Measurements from ENCODE around the gene LINGO3.
"Not testable (repeated sequence)": the region's sequence is repeated elsewhere in the genome, so short reads cannot be mapped to it uniquely, and the experiment has no call there.

LINGO3 gene

DNA sequence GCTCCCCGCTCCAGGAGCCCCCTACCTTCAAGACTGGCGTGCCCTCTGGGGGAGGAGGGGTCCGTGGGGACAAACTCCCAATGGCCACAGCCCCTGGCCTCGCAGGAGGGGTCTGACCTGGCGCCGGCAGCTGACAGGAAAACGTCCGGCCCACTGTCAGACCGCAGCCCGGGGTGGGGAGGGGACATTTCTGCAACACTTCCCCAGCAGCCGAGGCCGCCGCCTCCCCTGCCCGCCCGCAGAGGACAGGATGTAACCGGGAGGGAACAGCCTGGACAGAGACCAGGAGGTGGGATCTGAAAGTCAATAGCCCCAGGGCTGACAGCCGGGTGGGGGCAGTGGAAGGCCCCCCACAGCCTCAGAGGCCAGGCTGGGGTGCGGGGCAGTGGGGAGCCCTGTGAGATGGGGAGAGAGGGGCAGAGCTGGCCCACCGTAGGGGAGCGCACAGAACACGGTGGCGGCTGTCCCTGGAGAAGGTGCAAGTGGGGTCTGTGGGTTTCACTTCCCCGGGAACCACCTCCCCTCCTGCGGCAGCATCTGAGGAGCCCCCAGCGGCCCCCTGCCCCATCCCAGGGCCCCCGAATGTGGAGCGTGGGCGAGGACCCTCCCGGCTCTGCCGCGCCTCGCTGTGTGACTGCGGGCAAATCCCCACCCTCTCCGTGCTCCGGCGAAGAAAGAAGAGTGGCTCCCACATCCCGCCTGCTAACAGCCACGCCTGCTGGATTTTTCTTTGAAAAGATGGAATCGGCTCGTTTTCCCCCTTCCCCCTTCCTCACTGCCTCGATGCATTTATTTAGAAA lies 25.7 kb downstream of the LINGO3 start, which contains the start of gene PEAK3:
TSS of gene PEAK3 (minus strand) at position 114 of the 800 bp plus-strand sequence. CDS start 1,244 bp downstream, outside the sequence.
- no peak for DNase-seq (ENCODE audit: low read depth in 3 of 3)

DNA sequence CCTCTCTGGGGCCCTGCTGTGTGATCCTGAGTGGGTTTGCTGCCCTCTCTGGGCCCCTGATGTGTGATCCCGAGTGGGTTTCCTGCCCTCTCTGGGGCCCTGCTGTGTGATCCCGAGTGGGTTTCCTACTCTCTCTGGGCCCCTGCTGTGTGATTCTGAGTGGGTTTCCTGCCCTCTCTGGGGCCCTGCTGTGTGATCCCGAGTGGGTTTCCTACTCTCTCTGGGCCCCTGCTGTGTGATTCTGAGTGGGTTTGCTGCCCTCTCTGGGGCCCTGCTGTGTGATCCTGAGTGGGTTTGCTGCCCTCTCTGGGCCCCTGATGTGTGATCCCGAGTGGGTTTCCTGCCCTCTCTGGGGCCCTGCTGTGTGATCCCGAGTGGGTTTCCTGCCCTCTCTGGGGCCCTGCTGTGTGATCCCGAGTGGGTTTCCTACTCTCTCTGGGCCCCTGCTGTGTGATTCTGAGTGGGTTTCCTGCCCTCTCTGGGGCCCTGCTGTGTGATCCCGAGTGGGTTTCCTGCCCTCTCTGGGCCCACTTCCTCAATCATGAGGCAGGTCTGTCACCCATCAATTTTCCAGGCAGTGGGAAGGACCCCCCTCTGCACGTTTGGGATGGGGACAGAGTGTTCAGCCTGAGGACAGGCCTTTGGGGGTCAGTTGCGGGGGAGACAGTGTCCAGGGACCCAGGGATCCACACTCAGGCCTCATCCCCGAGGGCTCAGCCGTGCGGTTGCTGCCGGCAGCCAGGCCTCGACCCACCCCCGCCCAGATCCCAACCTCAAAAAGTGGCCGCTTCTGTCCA lies 26.5 kb downstream of the LINGO3 start:
- not testable (repeated sequence) for DNase-seq (ENCODE audit: low read depth in 3 of 3)

DNA sequence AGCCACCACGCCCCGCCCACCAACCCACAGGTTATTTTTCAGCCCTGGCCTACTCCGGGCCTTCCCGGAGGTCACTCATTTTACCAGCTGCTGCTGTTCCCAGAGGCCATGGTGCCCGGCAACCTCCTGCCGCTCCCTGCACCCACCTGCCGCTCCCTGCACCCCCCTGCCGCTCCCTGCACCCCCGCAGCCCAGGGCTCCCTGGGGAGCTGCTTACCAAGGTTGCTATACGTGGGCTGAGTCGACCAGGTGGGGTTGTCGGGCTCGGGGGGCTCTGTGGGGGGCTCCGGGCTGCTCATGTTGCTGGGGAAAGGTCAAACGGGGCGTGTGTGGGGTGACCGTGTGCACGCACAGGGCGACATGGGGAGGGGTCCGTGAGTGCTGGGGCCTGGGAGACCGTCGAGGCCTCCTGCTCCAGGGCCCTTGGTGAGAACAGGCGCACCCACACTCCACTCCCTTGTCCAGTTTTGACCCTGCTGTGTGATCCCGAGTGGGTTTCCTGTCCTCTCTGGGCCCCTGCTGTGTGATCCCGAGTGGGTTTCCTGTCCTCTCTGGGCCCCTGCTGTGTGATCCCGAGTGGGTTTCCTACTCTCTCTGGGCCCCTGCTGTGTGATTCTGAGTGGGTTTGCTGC lies 27.2 kb downstream of the LINGO3 start:
- no peak for DNase-seq (ENCODE audit: low read depth in 3 of 3)

DNA sequence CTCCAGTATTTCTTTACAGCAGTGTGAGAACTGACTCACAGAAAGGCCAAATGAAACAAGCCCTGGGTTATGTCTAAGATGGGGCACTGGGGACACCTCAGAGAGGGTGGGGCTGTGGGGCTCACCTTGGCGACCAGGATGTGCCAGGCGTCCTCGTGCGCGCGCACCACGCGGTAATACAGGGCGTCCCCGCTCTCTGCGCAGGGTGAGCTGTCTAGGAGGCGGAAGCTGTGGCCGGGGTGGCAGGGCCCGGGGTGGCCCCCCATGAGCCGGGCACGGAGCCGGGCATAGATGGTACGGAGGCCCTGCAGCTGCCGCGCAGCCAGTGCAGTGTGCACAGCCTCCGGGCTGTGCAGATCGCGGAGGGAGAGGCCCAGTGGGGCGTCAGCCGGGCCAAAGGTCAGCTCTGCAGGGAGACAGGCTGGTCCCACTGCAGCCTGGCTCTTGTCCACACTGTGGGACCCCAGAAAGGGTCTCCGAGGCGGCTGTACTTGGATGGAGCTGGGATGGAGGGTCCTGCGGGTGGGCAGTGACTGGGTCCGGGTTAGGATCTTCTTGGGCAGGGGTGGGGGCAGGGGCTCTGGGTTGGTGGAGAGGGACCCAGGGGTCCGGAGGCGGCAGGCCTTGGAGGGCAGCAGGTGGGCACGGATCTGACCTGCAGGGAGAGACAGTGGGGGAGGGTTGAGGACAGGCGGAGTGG lies 29.3 kb downstream of the LINGO3 start:
- DNase-seq (ENCODE audit: low read depth in 3 of 3): no peak

DNA sequence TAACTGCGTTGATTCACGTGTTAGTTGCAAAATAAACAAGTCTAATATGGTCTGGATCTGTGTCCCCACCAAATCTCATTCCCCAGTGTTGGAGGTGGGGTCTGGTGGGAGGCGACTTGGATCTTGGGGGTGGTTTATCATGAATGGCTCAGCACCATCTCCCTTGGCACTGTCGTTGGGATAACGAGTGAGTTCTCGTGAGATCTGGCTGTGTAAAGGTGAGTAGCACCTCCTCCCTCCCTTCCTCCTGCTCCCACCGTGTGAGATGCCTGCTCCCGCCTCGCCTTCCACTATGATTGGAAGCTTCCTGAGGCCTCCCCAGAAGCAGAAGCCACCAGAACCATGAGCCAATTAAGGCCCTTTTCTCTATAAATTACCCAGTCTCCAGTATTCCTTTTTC lies 30.8 kb downstream of the LINGO3 start:
- no peak for DNase-seq (ENCODE audit: low read depth in 3 of 3)

DNA sequence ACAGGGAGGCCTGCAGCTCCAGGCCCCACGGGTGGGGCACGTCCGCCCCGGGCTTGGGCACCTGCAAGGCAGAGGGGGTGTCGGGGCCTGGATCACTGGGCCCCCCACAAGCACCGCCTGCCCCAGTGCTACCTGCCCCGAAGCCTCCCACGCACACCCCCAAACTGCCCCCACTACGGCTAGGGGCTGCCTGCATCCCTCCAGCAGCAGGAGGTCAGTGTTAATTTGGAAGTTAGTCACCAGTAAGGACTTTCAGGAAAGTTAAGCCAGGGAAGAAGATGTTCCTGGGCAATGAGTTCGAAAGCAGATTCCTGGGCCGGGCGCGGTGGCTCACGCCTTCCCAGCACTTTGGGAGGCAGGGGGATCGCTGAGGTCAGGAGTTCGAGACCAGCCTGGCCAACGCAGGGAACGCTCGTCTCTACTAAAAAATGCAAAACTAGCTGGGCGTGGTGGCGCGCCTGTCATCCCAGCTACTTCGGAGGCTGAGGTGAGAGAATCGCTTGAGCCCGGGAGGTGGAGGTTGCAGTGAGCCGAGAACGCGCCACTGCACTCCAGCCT lies 31.4 kb downstream of the LINGO3 start:
- no peak for DNase-seq (ENCODE audit: low read depth in 3 of 3)

DNA sequence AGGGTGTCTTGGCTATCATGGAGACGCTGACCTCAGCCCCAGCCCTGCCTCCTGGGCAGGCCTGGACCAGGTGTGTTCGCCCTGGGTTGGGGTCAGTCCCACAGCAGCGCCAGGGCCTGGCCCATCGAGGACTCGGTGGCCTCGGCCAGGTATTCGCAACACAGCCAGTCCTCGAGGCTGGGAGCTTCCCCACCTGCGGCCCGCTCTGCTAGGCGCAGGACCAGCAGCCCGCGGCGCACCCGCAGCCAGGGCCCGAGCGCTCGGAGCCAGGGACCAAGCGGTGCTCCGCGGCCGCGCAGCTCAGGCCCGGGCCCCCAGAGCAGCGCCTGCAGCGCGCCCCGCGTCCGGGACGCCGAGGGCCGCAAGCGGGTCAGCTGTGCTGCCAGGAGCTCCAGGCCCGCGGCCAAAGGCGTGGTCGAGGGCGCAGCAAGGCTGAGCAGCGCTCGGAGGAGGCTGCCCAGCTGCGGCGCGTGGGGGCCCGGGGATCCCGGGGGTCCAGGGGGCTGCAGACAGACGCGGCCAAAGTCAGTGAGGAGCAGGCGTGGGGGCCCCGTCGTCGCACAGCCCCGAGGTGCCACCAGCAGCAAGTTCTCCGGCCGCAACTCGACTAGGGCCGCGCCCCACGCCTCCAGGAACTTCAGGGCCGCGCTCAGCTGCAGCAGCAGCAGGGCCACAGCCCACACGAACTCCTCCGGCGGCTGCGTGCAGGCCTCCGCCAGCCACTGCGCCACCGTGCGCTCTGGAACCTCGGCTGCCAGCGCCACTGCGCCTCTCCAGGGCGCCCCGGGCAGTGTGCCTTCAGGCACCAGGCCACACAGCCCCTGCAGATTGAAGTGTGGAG lies 32.1 kb downstream of the LINGO3 start:
- no peak for DNase-seq (ENCODE audit: low read depth in 3 of 3)

DNA sequence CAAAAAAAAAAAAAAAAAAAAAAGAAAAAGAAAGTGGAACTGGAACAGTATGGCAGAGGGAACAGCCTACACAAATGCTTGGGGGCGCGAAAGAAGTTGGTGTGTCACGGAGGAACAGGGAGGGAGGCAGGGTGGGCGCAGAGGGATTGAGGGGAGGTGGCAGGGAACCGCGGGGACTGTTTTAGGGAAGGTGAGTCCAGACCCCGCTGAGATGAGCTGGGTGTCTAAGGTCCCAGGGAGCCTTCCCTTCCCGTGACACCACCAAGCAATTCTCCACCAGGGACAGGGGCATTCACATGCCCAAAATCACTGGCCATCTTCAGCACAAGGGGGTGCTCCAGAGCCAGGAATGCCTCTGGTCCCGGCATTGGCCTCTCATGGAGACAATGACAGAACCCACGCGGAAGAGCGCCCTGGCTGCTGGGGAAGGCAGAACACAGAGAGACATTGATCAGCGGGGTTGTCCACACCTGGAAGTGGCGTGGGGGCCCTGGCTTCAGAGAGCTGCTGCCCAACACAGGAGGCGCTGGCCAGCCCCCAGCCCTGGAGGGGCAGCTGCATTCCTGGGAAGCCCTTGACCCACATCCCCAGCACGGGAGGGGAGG lies 32.9 kb downstream of the LINGO3 start:
- no peak for DNase-seq (ENCODE audit: low read depth in 3 of 3)

DNA sequence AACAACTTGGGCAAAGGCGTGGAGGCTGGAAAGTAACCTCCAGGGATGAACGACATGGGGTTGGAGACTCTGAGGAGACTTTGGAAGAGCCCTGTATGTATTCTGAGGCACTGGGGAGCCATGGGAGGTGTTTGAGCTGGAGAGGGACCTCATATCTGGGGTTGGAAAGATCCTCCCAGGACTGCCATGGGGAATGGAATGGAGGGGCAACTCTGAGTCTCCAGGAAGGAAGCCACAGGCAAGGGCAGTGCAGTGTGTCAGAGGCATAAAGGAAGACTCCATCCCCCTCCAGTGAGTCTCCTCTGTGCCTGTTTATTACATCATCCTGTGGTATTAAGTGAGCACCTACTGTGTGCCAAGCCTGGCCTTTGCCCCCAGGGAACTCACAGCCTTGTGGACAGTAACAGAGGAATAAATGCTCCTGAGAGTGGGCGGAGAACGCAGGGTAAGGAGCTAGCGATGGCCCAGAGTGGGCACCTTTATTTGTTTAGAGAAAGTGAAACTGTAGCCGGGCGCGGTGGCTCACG lies 33.7 kb downstream of the LINGO3 start:
- no peak for DNase-seq (ENCODE audit: low read depth in 3 of 3)

DNA sequence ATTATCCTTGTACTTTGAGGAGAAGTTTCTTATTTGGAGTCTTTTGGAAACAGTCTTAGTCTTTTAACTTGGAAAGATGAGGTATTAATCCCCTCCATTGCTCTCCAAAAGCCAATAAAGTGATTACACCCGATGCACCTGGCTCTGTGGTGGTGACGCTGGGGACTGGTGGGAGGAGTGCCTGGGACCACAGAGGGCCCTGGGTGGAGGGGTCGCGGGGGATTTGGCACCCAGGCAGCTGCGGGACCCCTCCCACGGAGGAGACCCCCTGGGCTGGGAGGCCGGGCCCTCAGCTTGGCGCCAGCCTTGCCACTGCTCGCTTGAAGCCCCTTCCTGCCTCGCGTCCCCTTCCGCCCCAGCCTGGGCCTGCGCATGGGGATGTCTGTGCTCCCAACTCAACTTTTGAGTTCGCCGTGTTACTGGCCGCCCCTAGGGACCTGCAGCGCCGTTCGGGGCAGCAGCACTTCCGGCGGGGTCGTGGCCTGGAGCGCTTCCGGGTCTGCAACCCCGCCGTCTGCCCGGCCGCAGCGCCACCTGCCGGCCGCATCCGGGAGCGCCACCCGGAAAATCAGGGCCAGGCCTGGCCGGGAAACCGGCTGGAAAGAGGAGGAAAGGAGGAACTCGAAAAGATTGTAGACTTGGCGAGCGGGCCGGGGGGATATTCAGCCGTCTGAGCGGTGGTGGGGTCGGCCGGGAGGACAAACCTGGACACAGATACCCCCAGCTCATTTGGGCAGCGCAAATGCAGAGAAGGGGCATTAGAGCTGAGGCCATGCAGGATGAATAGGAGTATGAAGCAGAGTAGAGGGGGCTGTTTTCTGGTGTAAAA lies 34.4 kb downstream of the LINGO3 start:
- peak in 2 of 3 experiments; percentile 52 to 62 for DNase-seq (ENCODE audit: low read depth in 3 of 3)

DNA sequence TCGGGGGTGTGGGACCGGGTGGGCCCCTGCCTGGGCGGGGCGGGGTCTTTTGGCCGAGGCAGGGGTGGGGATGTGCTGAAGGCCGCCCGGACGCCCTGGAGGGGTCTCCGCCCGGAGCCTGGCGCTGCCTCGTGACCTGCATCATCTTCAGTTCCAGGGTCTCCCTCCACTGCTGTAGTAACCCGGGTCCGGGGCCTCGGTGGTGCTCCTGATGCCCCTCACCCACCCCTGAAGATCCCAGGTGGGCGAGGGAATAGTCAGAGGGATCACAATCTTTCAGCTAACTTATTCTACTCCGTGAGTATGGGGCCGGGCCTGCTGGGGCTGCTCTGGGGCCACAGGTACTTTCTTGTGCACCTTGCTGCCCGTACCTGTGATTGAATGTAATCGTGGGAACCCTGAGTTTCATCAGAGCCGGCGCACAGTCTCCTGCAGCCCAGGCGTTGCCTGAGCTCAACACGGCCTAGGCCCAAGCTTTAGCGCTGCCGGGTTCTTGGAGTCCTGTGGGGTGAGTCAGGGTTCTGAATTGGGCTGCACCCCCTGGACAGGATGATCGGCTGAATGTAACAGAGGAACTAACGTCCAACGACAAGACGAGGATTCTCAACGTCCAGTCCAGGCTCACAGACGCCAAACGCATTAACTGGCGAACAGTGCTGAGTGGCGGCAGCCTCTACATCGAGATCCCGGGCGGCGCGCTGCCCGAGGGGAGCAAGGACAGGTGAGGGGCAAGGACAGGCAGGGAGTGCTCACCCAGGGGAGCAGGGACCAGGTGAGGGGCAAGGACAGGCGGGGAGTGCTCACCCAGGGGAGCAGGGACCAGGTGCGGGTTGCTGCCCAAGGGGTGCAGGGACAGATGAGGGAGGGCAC lies 36.5 kb downstream of the LINGO3 start:
- no peak for DNase-seq (ENCODE audit: low read depth in 3 of 3)

DNA sequence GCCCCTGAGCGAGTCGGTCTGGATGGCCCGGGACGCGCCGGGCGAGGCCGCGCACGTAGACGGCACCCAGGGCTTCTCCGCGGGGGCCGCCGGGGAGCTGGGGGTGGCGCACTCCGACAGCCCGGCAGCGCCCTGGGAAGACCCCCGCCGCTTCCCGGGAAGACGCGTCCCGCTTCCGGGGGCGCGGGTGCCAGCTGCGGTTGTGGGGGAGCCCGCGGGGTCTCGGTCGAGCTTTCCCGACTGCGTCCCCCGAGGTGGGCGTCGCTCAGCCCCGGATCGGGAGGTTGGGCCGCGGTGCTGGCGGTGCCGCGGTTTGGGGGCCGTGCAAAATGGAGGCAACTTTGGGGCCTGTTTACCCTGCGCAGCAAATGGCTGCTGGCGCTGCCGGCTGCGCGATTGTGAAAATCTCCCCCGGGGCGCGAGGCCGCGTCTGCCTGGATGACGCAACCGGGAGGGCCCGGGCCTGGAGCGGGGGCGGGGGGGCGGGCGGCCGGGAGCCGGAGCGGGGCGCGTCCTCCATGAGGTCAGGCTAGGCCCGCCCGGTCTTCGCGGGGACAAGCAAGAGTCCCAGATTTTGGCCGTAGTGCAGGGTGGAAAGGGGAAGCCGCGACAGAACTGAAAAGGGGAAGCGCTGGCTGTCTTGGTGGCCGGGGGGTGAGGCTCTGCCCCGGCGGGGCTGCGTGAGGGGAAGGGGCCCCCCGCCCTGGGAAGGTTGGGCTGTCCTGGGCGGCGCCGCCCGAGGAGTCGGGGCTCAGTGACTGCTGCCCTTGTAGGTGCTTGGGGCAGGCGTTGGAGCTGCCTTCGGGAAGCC lies 37.3 kb downstream of the LINGO3 start:
- peak in 2 of 3 experiments; percentile 61 to 63 for DNase-seq (ENCODE audit: low read depth in 3 of 3)

DNA sequence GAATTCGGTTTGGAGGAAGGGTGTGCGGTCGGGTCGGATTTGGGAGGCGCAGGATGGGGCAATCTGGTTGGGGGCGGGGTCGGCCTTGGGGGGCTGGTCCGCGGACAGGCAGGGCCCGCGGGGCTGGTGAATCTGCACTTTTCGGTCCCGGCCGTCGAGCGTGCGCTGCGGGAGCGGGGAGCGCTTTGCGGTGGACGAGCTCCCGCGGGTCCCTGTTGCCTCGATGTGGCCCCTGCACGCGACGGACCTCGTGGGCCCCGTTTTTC lies 37.9 kb downstream of the LINGO3 start:
- DNase-seq (ENCODE audit: low read depth in 3 of 3): no peak

DNA sequence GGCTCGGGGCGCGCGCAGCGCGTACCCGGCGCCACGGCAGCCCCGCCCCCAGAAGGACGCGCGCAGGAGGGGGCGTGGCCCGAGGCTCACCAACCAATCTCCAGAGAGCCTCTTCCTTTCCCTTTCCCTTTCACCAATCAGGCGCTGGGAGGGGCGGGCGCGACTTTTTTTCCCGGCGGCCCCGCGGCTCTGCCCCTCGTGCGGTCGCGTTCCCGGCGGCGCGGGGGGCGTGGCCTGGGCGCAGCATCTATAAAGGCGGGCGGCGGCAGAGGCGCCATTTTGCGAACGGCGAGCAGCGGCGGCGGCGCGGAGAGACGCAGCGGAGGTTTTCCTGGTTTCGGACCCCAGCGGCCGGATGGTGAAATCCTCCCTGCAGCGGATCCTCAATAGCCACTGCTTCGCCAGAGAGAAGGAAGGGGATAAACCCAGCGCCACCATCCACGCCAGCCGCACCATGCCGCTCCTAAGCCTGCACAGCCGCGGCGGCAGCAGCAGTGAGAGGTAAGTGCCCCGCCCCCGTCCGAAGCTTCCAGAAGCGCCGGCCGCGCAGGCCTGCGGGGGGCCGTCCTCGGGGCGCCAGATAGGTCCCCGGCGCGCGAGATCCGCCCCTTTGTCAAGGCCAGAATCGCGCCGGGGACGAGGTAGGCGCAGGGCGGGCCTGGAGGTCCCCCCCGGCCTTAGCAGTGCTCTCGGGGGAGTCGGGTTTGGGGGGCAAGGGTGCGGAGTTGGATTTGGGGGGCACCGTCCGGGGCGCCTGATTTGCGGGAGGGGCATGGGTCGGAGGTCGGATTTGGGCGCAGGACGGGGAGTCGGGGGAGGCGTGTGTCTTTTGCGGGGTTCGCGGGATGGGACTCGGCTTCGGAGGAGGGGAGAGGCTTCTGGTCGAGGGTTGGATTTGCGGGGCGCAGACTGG lies 38.5 kb downstream of the LINGO3 start:
- DNase-seq (ENCODE audit: low read depth in 3 of 3): peak; percentile 98 to 99 (median 98)

DNA sequence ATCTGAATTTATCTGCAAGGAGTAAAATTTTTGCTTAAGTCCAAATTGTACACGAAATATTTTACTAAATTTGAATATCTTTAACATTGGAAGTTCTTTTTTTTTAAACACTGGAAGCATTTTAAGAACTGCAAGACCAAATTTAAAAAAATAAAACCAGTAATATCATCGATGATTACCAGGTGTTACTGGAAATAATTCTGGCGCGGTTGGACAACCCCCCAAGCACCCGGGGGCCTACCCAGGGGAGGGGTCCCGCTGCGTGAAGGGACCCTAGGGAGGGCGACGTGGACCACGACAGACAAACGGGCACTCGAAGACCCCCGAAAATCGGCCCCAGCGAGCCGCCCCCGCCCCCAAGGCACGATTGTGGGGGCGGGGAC lies 39.1 kb downstream of the LINGO3 start:
- DNase-seq (ENCODE audit: low read depth in 3 of 3): no peak

DNA sequence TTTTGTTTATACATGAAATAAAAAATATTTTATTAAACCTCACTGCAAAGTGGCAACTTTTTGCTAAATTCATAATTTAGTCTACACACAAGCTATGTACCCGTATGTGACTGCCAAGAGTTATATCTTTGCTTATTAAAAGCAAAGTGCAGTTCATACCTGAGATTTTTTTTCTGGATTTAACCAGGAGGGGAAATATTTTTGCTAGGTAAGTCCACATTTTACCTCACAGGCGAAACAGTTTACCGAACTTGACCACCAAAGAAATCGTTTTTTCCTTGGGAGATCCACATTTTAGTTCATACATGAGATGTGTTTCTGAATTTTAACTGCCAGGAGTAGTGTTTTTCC lies 39.5 kb downstream of the LINGO3 start:
- no peak for DNase-seq (ENCODE audit: low read depth in 3 of 3)
